Breast epithelium (tissue), 3 donors: ENCODE data around the gene UGP2.

Experiments
- POLR2A ChIP-seq: fragments of 450-650 bp; IDR thresholded peaks from one replicate; pipeline ENCODE4 v1.6.1; 2016; ENCODE audit warnings: antibody characterized with exemption, mild to moderate bottlenecking, moderate library complexity
- POLR2AphosphoS5 ChIP-seq, 3 donors: sonication (generic); formaldehyde crosslinking; IDR thresholded peaks; one replicate each; pipeline ENCODE4 v1.6.1; 2017; ENCODE audit warnings: antibody characterized with exemption in 3 of 3
- TF ChIP-seq, protein P1 (sequence below), 3 donors: fragments of 450-650 bp; IDR thresholded peaks; one replicate each; pipeline ENCODE4 v1.5.1; 2016 to 2017; ENCODE audit warnings: antibody characterized with exemption in 3 of 3, mild to moderate bottlenecking in 3 of 3, moderate library complexity in 3 of 3

DNA sequence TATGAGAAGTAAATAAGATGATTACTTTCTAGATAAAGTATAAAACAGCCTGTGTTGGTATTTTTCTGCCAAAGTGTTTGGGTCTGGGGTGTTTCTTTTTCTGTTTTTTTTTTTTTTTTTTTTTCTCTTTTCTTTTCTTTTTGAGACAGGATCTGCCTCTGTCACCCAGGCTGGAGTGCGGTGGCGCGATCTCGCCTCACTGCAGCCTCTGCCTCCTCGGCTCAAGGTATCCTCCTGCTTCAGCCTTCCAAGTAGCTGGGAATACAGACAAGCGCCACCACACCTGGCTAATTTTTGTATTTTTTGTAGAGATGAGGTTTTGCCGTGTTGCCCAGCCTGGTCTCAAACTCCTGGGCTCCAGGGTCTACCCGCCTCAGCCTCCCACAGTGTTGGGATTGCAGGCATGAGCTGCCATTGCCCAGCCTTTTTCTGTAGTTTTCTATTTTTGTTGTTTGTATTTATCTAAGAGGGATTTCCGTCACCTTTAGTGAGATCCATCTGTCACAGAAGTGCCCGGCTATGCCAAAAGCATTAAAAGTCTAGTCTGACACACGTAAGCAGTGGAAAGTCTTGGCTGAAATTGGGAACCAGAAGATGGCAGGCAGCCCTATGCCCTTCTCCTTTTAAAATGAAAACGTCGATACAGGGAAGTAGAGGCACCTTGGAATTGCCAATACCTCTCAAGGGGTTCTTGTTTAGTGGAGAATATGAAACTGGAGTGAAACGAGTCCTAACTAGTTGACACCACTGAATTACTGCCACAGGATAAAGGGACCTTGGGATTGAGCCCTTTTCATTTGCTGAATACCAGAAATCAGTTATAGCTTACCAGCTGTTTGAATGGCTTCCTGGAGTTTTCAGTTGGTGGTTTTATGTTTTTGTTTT is 14.0 kb downstream of the UGP2 start:
- TF ChIP-seq POLR2A (no peak), POLR2AphosphoS5 (IDR thresholded peaks at IDR 0.05) (no peak)
- TF ChIP-seq, protein P1, sequence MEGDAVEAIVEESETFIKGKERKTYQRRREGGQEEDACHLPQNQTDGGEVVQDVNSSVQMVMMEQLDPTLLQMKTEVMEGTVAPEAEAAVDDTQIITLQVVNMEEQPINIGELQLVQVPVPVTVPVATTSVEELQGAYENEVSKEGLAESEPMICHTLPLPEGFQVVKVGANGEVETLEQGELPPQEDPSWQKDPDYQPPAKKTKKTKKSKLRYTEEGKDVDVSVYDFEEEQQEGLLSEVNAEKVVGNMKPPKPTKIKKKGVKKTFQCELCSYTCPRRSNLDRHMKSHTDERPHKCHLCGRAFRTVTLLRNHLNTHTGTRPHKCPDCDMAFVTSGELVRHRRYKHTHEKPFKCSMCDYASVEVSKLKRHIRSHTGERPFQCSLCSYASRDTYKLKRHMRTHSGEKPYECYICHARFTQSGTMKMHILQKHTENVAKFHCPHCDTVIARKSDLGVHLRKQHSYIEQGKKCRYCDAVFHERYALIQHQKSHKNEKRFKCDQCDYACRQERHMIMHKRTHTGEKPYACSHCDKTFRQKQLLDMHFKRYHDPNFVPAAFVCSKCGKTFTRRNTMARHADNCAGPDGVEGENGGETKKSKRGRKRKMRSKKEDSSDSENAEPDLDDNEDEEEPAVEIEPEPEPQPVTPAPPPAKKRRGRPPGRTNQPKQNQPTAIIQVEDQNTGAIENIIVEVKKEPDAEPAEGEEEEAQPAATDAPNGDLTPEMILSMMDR (IDR thresholded peaks at IDR 0.05): no peak
